Head of caudate nucleus (tissue), 42 donors: Measurements from ENCODE around the gene C4orf54.

Experiments
- DNase-seq, 42 donors: peaks; one replicate each; pipeline versions ENCODE4 v3.0.0 to v3.0.0-alpha.2; 2020 to 2021; ENCODE audit warnings: mixed read lengths in 7 of 42
- intact Hi-C: fragments of 100-400 bp; cut with DNase I; formaldehyde crosslinking; loops from one replicate; pipeline ENCODE4 v1.15.0; 2022

Gene C4orf54

GRCh38 chr4:99629962-99630554 lies 27.6 kb downstream of the C4orf54 start:
- intact Hi-C loops: no loop called here
- DNase-seq: no peak

DNA sequence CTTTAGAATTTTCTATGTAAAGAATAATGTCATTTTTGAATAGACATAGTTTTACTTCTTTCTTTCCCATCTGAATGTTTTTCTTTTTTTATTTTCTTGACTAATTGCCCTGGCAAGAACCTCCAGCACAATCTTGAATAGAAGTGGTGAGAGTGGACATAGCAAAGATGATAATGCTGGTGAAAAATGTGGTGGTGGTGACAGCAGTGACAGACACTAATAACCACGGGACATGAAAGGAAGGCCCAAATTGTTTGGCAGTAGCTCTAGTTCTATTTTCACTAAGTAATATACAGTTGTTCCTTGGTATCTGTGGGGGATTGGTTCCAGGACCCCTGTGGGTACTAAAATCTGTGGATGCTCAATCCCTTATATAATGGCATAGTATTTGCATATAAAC lies 29.6 kb downstream of the C4orf54 start:
- intact Hi-C loops: no loop called here
- DNase-seq: no peak

GRCh38 chr4:99625369-99625768 lies 32.3 kb downstream of the C4orf54 start:
- no peak for DNase-seq
- intact Hi-C loops: no loop called here

DNA sequence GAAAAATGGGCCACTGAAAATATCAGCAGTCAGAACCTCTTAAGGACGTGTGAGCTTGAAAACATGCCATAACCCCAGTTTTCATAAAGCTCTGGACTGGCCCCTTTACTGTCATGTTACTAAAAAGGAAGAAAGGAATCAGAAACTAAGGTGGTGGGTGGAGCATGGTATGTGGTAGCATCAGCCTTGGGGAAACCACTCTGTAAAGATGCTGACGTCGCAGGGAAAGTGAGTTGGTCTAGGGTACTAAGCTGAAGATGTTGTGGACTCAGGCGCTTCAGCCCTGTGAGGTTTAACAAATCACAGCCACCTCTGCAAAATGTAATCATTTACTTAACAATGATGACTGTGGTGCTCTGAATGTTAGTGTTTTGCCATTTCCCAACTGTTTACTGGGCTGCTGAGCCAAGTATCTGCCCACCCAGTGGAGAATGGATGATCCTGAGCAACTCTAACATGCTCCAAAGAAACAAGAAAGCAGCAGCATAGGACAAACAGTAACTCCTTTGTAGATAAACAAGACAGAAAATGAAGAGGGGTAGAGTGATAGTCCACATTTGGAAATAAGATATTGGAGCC lies 33.4 kb downstream of the C4orf54 start:
- DNase-seq: no peak
- intact Hi-C loops: no loop called here

- intact Hi-C loops: no loop called here
- no peak for DNase-seq
These were observed 35.3 kb downstream of the C4orf54 start for GRCh38 chr4:99622341-99622740.

DNA sequence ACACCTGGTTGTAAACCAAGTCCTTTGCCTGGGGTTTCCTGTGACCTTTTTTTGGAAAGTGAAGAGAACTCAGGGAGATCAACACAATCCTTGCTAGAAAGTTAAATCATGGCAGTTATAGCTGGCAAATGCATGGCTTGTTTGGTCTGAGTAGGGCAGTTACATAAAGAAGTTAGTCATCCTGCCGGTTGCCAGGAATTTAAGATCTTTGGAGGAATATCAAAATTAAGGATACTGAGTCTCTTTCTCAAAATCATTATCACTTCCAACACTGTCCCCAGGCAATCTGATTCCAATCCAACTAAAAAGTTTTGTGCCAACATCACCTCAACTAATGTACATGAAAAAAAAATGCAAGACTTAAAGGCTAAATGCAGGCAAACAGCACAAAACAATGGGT lies 40.3 kb downstream of the C4orf54 start:
- intact Hi-C loops: no loop called here
- no peak for DNase-seq

DNA sequence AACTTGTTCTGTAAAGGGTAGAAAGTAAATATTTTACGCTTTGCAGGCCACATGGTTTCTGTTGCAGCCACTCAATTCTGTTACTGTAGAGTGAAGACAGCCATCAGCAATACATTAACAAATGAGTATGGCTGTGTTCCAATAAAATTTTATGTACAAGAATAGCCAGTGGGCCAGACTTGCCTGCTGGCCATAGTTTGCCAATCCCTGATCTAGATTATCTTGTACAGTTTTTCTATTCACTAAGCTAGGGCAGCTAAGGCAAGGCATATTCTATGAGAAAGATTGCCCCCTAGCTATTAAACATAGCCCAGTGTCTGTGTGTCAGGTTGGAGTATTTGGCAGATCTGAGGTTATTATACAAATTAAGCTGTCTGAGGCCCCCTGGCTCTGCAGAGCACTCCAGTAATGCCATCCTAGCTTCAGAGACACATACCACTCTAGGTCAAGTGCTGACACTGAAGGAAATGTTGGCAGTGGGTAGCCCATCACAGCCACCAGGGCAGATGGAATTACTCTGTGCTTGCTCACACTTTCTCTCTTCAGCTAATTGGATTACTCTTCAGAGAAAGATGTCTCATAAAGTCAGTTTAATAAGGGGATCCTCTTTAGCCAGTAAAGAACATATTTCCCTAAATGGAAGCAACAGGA lies 42.3 kb downstream of the C4orf54 start:
- no peak for DNase-seq
- intact Hi-C loops: no loop called here

GRCh38 chr4:99614491-99614890 lies 43.1 kb downstream of the C4orf54 start:
- intact Hi-C loops: no loop called here
- no peak for DNase-seq

DNA sequence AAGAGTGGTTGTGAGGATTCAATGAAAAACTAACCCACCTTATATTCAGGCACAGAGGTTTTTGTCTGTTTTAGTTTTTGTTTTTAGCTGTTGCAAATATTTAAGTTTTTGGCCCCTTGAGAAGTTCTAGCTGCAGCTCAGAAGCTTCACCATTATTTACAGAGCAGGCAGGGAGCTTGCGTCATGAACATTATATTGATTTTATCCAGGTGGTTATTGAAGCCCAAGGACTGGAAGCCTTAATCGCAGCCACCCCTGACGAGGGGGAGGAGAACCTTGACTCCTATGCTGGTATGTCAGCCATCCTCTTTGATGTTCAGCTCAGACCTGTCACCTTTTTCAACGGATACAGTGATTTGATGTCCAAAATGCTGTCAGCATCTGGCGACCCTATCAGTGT lies 44.9 kb downstream of the C4orf54 start:
- no peak for DNase-seq
- intact Hi-C loops: no loop called here

- intact Hi-C loops: no loop called here
- no peak for DNase-seq
These were observed 45.3 kb downstream of the C4orf54 start for GRCh38 chr4:99612281-99612680.

GRCh38 chr4:99610605-99611175 lies 46.9 kb downstream of the C4orf54 start:
- no peak for DNase-seq

DNA sequence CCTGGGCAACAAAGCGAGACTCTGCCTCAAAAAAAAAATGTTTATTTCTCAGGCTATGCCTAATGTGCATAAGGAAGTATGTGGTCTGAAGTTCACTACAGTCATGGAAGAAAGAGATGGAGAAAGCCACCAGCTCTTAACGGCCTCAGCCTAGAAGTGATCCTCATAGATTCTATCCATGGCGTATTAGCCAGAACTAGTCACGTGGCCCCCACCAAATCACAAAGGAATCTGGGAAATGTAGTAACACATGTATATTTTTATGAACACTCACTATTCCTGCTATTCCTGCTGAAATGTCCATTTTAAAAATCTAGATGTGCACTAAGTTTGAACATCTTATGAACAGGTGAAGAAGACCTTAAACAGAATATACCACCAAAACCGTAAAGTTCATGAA lies 49.2 kb downstream of the C4orf54 start:
- intact Hi-C loops: no loop called here

More at GRCh38 chr4:99610605-99611175, 46.9 kb downstream of the C4orf54 start:
- intact Hi-C loops: no loop called here

More for the DNA sequence above, 49.2 kb downstream of the C4orf54 start:
- no peak for DNase-seq
